Heart right ventricle (tissue), 16 donors: ENCODE data around the gene OR2AP1. TPM values are rescaled to one million over a fixed set of nuclear protein-coding genes. Genes with fewer than 3 reads are reported as not detected.
"Not testable (repeated sequence)": the region's sequence is repeated elsewhere in the genome, so short reads cannot be mapped to it uniquely, and the experiment has no call there.

Experiments used
- ATAC-seq, 8 donors: fragments of 200-7000 bp; cut with Tn5 transposase; one replicate each; pipeline ENCODE4 v1.9.1; 2020; ENCODE audit warnings: mild to moderate bottlenecking in 8 of 8, moderate library complexity in 8 of 8, moderate number of reproducible peaks in 1 of 8
- DNase-seq, 2 donors: peaks; one replicate each; pipeline ENCODE4 v3.0.0-alpha.2; 2020
- H3K27ac ChIP-seq, 10 donors: fragments of 200-600 bp; sonication (generic) in 2 of 10; one replicate each; pipeline versions ENCODE4 v1.5.0 to v1.8.0; 2020 to 2022; ENCODE audit warnings: mild to moderate bottlenecking in 3 of 10
- H3K27me3 ChIP-seq, 7 donors: fragments of 200-600 bp; one replicate each; pipeline ENCODE4 v1.8.0; 2021 to 2022; ENCODE audit warnings: mild to moderate bottlenecking in 2 of 7
- H3K36me3 ChIP-seq, 9 donors: fragments of 200-600 bp; sonication (generic) in 1 of 9; one replicate each; pipeline versions ENCODE4 v1.5.0 to v1.8.0; 2020 to 2022; ENCODE audit warnings: mild to moderate bottlenecking in 2 of 9
- H3K4me1 ChIP-seq, 9 donors: fragments of 200-600 bp; sonication (generic) in 1 of 9; one replicate each; pipeline versions ENCODE4 v1.5.0 to v1.8.0; 2020 to 2022; ENCODE audit warnings: mild to moderate bottlenecking in 4 of 9
- H3K4me3 ChIP-seq, 10 donors: fragments of 200-600 bp; sonication (generic) in 2 of 10; one replicate each; pipeline versions ENCODE4 v1.5.0 to v1.8.0; 2020 to 2022; ENCODE audit warnings: mild to moderate bottlenecking in 7 of 10, moderate library complexity in 2 of 10
- H3K9me3 ChIP-seq, 11 donors: fragments of 200-600 bp in 10 of 11; sonication (generic) in 2 of 11; one replicate each; pipeline versions ENCODE4 v1.5.0 to v1.8.0; 2013 to 2022; ENCODE audit warnings: mild to moderate bottlenecking in 2 of 11, control low read depth in 1 of 11, moderate library complexity in 1 of 11
- WGBS, 2 donors: extraction: QIAGEN DNeasy Blood & Tissue Kit; methylation state at CpG; one replicate each; pipeline ENCODE4 v1.1.7; 2013; ENCODE audit warnings: inconsistent platforms in 1 of 2; 5-methylcytosine and 5-hydroxymethylcytosine counted together
- intact Hi-C, 10 donors: fragments of 100-400 bp; cut with DNase I; formaldehyde crosslinking; loops; one replicate each; pipeline versions ENCODE4 v1.11.1 to v1.14.2; 2022
- long read RNA-seq, 3 donors: library from polyadenylated mRNA; unstranded; transcript quantifications; one replicate each; pipeline ENCODE4 v2.0.0, GENCODE V29; 2020 to 2021
- polyA plus RNA-seq, 2 donors: library from polyadenylated mRNA; stranded (reverse); fragments of 200-250 nt; gene quantifications; one replicate each; pipeline ENCODE4 v1.2.3, GENCODE V29; 2013
- total RNA-seq, 10 donors: library from RNA; stranded (reverse); fragmentation: NEBNext Ultra II Directional in 3 of 10; extraction: Animal tissue kit (Norgen Biotek cat#: 25700) in 3 of 10; gene quantifications; one replicate each; pipeline versions ENCODE4 v1.2.1 to v1.2.4, GENCODE V29; 2021 to 2023
- TF ChIP-seq, protein P1 (sequence below), 9 donors: fragments of 200-600 bp; sonication (generic) in 2 of 9; IDR thresholded peaks; one replicate each; pipeline versions ENCODE4 v1.5.0 to v1.8.0; 2021 to 2022; ENCODE audit warnings: antibody characterized with exemption in 9 of 9, mild to moderate bottlenecking in 5 of 9, moderate library complexity in 1 of 9
- donor health status: Arrhythmogenic right ventricular cardiomyopathy.
- donor health status: ischemic (EF 13 %, LVEDD 7.1; RV severe dilation, severe dysfunction).
- donor health status: healthy with polysubstance abuse.
- donor health status: DM: no; HTN: yes; CAD: no.
- donor health status: DM: no; HTN: no; CAD: no.
- donor health status: ischemic (EF 25% LVEDD 6.9; RV normal size, moderate dysfunction).
- donor health status: ischemic (EF 25% LVEDD 5.7; RV mildly dilated, moderate dysfunction).
- donor health status: healthy.
- donor health status: DM: yes; HTN: yes; CAD: no.
- donor health status: Ischemic cardiomyopathy.
- donor health status: ischemic (EF 35%, LVEDD 5.7; RV mildly dilated, moderate dysfunction).
- donor health status: nonischemic (EF 11% LVEDD 7.7; RV severe dilation, severe dysfunction).
- donor health status: DM: yes; HTN: yes; CAD: no.
- donor health status: PGD.
- donor health status: ischemic (EF 29% LVEDD 5.4; RV normal size, mild dysfunction).
- donor health status: nonischemic (EF 23%, LVEDD 6.1; RV moderate dilation, normal function).

Gene OR2AP1
- total RNA-seq (not detected), polyA plus RNA-seq (not detected)
- long read RNA-seq, donor 1, result 0 reads
- long read RNA-seq, donor 2, result 0 reads
- long read RNA-seq, donor 3, result 0 reads

DNA sequence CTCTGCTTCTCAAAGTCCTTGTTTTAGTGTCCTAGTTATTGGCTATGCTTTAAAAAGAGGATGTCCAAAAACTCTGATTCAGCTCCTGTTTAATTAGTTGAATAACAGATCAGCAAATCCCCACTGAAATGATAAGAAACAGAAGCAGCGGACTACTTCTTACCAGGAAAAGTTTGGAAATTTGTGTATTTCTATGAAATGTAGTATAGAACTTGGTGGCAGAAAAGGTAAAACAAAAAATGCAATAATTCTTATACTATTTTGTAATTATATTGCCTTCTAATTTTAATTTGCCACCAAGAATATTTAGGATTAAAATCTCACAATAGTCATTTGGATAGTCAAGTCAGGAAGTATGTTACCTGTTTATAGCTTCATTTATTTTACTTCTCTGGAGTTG lies at the start of gene OR2AP1:
TSS of gene OR2AP1 (plus strand) at position 301 of the 400 bp plus-strand sequence. CDS start 1,947 bp downstream, outside the sequence.
- TF ChIP-seq, protein P1, sequence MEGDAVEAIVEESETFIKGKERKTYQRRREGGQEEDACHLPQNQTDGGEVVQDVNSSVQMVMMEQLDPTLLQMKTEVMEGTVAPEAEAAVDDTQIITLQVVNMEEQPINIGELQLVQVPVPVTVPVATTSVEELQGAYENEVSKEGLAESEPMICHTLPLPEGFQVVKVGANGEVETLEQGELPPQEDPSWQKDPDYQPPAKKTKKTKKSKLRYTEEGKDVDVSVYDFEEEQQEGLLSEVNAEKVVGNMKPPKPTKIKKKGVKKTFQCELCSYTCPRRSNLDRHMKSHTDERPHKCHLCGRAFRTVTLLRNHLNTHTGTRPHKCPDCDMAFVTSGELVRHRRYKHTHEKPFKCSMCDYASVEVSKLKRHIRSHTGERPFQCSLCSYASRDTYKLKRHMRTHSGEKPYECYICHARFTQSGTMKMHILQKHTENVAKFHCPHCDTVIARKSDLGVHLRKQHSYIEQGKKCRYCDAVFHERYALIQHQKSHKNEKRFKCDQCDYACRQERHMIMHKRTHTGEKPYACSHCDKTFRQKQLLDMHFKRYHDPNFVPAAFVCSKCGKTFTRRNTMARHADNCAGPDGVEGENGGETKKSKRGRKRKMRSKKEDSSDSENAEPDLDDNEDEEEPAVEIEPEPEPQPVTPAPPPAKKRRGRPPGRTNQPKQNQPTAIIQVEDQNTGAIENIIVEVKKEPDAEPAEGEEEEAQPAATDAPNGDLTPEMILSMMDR (IDR thresholded peaks at IDR 0.05), result no peak
- Histone ChIP-seq H3K36me3 (no peaks in the 10 kb centered on the region), H3K27ac (no peak within 1 kb of the TSS), H3K9me3 (peaks cover 0 to 38% (median 12%) of the 10 kb centered on the region in 11 donors), H3K4me3 (no peak within 1 kb of the TSS), H3K4me1 (no peaks in the 10 kb centered on the region), H3K27me3 (no peaks in the 10 kb centered on the region)
- intact Hi-C loops, result no loop called here
- DNase-seq (no peak), ATAC-seq (no peak)
- 74 to 91% methylated on average over 1 of the region's 1 CpG for WGBS, 2 donors

DNA sequence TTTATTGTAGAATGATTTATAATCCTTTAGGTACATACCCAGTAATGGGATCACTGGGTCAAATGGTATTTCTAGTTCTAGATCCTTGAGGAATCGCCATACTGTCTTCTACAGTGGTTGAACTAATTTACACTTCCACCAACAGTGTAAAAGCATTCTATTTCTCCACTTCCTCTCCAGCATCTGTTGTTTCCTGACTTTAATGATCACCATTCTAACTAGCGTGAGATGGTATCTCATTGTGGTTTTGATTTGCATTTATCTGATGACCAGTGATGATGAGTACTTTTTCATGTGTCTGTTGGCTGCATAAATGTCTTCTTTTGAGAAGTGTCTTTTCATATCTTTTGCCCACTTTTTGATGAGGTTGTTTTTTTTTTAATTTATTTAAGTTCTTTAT lies 24.0 kb upstream of the OR2AP1 start:
- H3K4me1 ChIP-seq, ATAC-seq, H3K27ac ChIP-seq, H3K4me3 ChIP-seq, DNase-seq, H3K9me3 ChIP-seq, intact Hi-C loops, H3K36me3 ChIP-seq, H3K27me3 ChIP-seq: not testable (repeated sequence)
- WGBS, 2 donors, result 71 to 79% methylated on average over 2 of the region's 2 CpGs

DNA sequence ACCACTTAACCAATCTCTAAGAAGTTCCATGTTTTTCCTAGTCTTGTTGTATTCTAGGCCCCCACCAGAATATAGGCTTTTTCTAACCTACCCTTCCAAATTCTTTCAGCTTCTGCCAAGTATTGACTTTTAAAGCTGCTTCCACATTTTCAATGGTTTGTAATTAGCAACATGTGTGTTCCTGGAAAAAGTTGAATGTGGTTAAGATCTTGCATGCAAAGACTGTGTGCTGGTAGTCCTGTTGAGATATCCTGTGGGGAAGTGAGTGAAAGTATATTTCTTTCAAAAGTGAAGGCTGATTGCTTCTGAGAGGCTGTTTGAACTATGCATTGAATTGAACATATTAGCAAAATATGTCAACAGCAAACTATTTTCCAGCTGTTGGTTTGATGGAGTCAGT lies 23.5 kb upstream of the OR2AP1 start:
- no peaks in the 10 kb centered on the region for H3K27me3 ChIP-seq
- ATAC-seq, result no peak
- TF ChIP-seq, protein P1 (IDR thresholded peaks at IDR 0.05), result no peak
- H3K9me3 ChIP-seq, result peaks cover 0 to 8% (median 0%) of the 10 kb centered on the region in 11 donors
- H3K4me3 ChIP-seq, result no peak overlapping the region
- no peak for DNase-seq
- intact Hi-C loops, result no loop called here
- no peaks in the 10 kb centered on the region for H3K36me3 ChIP-seq
- H3K4me1 ChIP-seq, result no peaks in the 10 kb centered on the region
- H3K27ac ChIP-seq, result no peak overlapping the region

DNA sequence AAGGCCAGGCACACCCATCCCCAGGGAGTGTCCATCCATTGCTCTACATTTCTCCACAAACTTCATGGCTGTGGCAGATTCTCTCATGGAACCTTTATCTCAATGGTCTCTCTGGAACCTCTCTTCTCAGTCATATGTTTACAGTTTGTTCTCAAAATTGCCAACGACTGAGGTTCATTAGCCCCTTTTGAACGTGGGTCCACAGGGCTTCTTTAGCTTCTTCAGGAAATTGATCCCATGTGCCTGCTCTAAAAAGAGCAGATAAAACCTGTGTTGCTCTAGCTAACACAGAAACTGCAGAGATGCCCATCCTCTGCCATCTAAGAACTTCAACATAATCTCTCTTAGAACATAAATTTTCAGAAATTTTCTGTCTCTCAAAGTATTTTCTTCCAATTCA lies 23.0 kb upstream of the OR2AP1 start, which contains the start of gene OR6C4:
TSS of gene OR6C4 (plus strand) at position 301 of the 400 bp plus-strand sequence. CDS start 1,625 bp downstream, outside the sequence.
- WGBS, 2 donors, result 30 to 33% methylated on average over 2 of the region's 2 CpGs
- Histone ChIP-seq H3K27me3 (no peaks in the 10 kb centered on the region), H3K4me3 (no peak within 1 kb of the TSS), H3K4me1 (no peaks in the 10 kb centered on the region), H3K27ac (no peak within 1 kb of the TSS), H3K9me3 (peaks cover 0 to 8% (median 0%) of the 10 kb centered on the region in 11 donors), H3K36me3 (no peaks in the 10 kb centered on the region)
- intact Hi-C loops, result no loop called here
- TF ChIP-seq, protein P1 (IDR thresholded peaks at IDR 0.05), result no peak
- DNase-seq (no peak), ATAC-seq (no peak)

DNA sequence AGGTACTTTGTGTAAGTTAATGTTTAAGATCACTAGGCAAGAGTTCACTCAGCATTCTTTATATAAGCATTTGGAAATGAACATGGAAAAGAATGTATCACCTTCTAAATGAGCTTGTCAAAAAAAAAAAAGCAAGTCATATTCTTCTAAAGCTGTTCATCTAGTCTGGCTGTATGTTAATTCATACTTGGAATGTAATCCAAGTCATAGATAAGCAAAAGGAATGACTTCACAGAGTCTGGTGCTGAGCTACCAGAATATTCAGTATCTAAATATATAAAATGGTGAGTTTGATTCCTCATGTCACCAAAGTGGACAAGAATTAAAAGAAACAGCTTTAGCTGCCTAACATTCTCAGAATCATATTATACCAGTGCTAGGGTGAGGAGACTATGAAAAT lies 18.0 kb upstream of the OR2AP1 start:
- DNase-seq, result no peak

DNA sequence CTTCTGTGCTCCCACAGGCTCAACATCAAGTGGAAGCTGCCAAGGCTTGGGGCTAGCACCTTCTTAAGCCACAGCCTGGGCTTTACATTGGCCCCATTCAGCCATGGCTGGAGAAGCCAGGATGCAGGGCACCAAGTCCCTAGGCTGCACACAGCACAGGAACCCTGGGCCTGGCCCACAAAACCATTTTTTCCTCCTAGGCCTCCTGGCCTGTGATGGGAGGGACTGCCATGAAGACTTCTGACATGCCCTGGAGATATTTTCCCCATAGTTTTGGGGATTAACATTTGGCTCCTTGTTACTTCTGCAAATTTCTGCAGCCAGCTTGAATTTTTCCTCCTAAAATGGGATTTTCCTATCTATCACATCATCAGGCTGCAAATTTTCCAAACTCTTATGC lies 2.2 kb upstream of the OR2AP1 start:
- H3K27ac ChIP-seq, ATAC-seq, H3K36me3 ChIP-seq, DNase-seq, H3K4me1 ChIP-seq, H3K27me3 ChIP-seq, intact Hi-C loops, H3K4me3 ChIP-seq: not testable (repeated sequence)
- H3K9me3 ChIP-seq, result peaks cover 0 to 41% (median 12%) of the 10 kb centered on the region in 11 donors

More for the DNA sequence above, 18.0 kb upstream of the OR2AP1 start:
- intact Hi-C loops, result no loop called here
- Histone ChIP-seq H3K4me3 (no peak overlapping the region), H3K27ac (no peak overlapping the region), H3K9me3 (peaks cover 0 to 37% (median 17%) of the 10 kb centered on the region in 11 donors), H3K4me1 (no peaks in the 10 kb centered on the region), H3K27me3 (no peaks in the 10 kb centered on the region), H3K36me3 (no peaks in the 10 kb centered on the region)
- TF ChIP-seq, protein P1 (IDR thresholded peaks at IDR 0.05), result no peak
- no peak for ATAC-seq

DNA sequence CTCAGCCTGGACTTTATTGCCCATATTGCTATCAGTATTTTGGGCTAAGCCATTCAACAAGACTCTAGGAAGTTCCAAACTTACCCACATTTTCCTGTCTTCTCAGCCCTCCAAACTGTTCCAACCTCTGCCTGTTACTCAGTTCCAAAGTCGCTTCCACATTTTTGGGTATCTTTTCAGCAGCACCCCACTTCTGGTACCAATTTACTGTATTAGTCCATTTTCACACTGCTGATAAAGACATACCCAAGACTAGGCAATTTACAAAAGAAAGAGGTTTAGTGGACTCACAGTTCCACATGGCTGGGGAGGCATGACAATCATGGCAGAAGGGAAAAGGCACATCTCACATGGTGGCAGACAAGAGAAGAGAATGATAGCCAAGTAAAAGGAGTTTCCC lies 1.6 kb upstream of the OR2AP1 start:
- ATAC-seq, H3K4me3 ChIP-seq, H3K27me3 ChIP-seq, intact Hi-C loops, H3K36me3 ChIP-seq, DNase-seq, H3K4me1 ChIP-seq, H3K27ac ChIP-seq: not testable (repeated sequence)
- 90 to 96% methylated on average over 1 of the region's 1 CpG for WGBS, 2 donors
- peaks cover 0 to 41% (median 12%) of the 10 kb centered on the region in 11 donors for H3K9me3 ChIP-seq
